GM19193 (cell line): ENCODE results near the gene MALT1.

Source experiments
- POLR2A ChIP-seq: IDR thresholded peaks from 4 replicates; pipeline ENCODE4 v1.6.1; 2011; ENCODE audit not compliant: insufficient read depth, insufficient read length; ENCODE audit errors: extremely low read depth

The MALT1 gene, protein sequence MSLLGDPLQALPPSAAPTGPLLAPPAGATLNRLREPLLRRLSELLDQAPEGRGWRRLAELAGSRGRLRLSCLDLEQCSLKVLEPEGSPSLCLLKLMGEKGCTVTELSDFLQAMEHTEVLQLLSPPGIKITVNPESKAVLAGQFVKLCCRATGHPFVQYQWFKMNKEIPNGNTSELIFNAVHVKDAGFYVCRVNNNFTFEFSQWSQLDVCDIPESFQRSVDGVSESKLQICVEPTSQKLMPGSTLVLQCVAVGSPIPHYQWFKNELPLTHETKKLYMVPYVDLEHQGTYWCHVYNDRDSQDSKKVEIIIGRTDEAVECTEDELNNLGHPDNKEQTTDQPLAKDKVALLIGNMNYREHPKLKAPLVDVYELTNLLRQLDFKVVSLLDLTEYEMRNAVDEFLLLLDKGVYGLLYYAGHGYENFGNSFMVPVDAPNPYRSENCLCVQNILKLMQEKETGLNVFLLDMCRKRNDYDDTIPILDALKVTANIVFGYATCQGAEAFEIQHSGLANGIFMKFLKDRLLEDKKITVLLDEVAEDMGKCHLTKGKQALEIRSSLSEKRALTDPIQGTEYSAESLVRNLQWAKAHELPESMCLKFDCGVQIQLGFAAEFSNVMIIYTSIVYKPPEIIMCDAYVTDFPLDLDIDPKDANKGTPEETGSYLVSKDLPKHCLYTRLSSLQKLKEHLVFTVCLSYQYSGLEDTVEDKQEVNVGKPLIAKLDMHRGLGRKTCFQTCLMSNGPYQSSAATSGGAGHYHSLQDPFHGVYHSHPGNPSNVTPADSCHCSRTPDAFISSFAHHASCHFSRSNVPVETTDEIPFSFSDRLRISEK

DNA sequence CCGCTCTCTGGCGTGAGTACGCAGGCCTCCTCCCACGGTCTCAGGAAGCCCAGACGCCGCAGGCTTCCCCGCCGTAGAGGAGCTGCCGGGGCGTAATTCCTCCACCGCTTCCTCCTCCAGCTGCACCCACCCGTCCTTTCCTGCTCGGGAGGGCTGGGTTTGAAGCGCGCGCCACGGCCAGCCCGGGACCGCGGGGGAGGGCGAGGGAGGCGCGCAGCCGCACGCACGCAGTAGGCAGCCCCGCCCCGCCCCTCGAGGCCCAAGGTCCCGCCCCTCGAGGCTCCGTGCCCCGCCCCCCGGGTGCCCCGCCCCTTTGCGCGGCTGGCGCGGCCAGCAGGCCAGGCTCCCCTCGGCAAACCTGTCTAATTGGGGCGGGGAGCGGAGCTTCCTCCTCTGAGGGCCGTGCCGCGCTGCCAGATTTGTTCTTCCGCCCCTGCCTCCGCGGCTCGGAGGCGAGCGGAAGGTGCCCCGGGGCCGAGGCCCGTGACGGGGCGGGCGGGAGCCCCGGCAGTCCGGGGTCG lies at the start of gene MALT1:
Gene MALT1, plus strand, starts transcription at position 355 of the 521 bp plus-strand sequence. CDS start 179 bp downstream, outside the sequence.
- TF ChIP-seq POLR2A = peak; percentile 92

DNA sequence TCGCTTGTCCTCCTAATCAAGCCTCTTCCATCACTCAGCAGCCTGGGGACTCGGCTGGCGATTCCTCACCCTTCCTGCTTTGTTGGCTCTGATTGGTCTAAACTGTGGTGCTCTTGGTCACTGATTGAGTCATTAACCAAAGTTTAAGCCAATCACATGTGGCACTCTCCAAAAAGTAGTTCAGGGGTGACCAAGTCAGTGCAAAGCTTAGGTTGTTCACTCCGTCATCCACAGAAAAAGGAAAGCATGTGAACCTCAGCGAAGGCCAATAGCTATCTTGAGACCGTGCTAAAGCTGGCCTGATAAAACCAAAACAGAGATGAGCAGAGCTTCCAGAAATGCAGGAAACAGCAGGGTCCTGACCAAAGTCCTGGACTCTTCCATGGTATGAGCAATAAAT lies 47.3 kb upstream of the MALT1 start:
- no peak for TF ChIP-seq POLR2A

DNA sequence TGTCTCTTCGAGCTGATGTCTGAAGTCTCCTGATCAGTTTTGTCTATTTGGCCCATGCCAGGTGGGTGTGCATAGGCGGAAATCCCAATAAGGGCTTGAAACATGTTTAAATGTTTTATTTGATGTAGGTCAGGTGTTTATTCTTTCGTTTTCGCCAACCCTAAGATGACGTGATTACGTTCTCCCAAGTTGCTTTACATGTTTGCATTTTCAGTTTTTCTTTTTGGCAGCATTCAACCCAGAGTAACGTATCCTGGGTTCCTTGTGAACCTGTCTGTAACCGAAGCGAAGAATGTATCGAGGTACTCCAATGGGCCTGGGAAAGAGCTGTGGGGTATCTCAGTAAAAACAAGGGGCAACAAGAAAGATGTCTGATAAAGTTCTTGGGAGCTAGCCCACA lies 45.4 kb upstream of the MALT1 start:
- no peak for TF ChIP-seq POLR2A

DNA sequence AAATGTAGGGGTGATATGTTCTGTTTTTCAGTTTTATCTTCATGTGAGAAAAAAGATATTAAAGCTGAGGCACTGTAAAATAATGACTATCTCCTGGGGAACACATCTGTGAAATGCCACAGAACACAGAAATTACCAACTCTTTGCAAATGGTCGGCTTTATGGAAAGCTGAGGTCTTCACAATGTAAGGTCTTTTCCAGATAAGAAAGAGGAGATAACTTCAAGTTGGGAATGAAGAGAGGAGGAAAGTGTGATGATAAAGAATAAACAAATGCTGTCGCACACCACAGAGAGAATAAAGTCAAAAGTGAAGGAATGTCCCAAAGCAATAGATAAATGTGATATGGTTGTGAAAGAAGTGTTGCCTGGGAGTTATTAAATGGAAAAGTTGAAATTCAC lies 41.2 kb upstream of the MALT1 start:
- no peak for TF ChIP-seq POLR2A

DNA sequence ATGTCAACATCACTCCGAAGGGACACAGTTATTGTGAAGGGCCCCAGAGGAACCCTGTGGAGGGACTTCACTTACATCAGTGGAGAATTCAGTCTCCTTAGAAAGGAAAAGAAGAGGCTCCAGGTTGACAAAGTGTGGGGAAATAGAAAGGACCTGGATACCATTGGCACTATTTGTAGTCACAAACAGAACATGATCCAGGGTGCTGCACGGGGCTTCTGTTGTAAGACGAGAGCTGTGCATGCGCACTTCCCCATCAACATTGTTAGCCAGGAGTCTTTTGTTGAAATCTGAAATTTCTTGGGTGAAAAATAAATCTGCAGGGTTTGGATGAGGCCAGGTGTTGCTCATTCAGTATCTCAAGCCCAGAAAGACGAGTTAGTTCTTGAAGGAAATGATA lies 40.0 kb upstream of the MALT1 start:
- no peak for TF ChIP-seq POLR2A

DNA sequence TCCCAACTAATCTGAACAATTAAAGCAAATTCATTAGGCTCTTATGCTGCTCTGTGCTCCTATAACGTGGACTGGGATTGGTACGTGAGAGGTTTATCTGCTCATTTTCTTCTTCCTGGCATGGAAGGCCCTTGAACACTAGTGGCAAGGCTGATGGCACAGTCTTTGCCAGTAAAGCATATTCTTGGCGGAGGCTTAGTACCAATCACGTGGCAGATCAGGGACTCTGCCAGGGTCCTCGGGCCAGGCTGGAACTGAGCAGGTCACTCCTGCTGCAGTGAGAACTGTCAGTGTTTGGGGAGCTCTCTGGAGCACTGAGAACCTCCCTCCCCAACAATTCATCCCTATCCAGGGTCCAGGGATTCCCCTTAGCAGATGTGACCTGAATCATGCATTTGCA lies 38.7 kb upstream of the MALT1 start:
- TF ChIP-seq POLR2A = no peak

DNA sequence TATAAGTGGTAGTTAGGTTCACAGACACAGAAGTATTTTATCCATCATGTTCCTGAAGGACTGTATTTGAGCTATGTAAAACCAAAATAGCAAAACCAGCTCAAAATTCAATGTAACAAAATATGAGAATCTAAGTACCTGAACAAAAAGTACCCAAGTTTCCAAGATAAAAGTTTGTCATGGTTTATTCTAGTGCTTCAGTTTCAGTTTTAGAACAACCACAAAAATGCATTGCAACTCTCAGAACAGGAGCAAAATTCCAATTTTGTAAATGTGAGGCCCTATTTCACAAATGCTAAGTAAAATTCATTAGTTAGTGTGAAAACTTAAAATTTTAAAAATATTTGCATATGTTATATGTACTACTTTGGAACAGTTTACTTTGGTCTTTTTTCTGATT lies 37.4 kb upstream of the MALT1 start:
- no peak for TF ChIP-seq POLR2A

DNA sequence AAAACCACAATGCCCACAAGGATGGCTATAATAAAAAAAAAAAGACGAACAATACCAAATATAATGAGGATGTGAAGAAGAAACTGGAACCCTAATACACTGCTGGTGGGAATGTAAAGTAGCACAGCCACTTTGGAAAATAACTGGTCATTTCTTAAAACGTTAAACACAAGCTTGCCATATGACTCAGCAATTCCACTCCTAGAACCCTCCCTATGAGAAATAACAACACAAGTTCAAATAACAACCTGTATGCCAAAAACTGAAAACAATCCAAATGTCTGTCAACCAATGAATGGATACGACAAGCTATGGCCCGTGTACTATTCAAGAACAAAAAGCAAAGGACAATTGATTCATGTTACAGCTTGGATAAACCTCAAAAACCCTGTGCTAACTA lies 35.4 kb upstream of the MALT1 start:
- TF ChIP-seq POLR2A = no peak

DNA sequence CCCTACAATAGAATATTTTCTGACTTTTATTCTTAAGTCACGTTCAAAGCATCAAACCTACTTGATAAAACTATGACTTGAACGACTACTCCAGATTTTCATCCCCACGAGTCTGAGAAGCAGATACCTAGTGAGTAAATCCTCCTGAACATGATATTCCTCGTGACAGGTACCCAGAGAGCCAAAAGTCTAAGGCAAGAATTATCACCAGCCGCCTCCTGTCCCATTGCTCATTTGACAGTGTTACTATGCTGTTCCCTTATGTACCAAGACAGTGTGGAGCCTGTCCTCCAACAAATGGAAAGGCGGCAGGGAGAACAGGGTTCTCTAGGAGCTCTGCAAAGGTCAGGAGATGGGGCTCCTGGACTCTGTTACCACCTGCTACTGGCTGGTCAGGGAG lies 34.1 kb upstream of the MALT1 start:
- no peak for TF ChIP-seq POLR2A

DNA sequence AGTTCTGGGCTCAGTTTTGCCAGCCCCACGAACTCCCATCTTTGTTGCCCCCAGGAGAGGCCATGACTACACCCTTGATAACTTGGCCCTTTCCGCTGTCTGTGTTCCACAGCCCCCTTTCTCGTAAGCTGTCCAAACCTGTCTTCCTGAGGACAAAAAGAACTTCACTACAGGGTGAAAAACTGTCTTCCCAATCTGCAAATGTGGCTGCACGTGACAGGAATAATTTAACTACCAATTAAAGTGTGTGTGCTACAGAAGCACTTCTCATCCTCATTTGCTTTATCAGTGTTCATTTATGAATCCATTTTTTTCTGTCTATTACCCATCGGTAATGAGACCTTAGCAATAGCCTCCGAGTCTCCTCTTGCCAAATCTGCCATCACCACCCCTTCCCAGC lies 33.3 kb upstream of the MALT1 start:
- no peak for TF ChIP-seq POLR2A

DNA sequence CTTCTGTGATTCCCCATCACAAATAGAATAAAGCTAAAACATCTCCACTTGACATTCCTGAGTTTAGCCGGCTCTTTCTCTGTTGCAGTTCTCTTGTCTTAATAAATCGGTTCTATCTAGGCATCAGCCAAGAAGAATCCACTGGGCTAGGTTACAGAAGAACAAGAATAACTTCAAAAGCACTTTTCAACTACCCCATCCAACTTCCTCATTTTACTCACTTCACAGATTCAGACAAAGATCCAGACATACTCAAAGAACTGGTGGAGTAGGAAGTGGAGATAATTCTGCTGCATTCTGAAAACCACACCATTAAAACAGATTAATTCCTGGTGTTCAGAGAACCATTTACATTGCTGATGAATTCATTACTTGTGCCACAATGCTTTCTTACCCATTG lies 32.8 kb upstream of the MALT1 start:
- no peak for TF ChIP-seq POLR2A

DNA sequence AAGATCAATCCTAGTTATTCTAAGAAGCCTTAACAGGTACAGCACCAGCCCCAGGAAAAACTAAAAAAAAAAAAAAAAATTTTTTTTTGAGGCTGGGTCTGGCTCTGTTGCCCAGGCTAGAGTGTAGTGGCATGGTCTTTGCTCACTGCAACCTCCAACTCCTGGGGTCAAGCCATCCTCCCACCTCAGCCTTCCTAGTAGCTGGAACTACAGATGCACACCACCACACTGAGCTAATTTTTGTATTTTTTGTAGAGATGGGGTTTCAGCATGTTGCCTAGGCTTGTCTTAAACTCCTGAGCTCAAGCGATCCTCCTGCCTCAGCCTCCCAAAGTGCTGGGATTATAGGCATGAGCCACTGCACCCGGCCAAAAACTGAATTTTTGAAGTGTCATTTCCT lies 32.0 kb upstream of the MALT1 start:
- no peak for TF ChIP-seq POLR2A

DNA sequence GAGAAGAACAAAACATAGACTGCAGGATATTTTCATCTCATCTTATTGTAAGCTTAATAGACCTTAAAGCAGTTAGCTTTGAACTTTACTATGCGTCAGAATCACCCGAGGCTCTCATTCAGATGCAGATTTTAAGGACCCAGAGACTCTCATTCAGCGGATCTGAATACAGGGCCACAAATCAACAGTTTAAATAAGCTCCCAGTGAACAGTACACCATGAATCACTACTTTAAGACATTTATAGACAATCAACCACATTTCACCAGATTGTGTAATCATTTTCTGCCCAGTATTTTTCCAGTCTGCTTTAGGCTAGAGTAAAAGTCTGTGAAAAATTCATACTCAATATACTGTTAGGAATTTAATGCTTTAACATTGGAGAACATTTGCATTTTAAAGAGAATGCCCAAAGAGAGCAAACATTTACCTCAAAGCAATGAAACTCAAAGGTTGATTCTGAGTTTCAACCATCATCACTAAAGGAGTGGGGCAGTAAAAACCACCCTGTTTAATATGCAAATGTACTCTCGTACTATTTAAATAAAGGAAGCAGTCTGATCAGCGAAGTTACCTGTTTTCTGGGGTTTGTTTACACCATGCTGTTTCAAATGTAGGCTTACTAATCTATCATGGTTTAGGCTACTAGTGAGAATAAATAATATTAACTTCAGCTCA lies 31.4 kb upstream of the MALT1 start:
- TF ChIP-seq POLR2A = no peak

DNA sequence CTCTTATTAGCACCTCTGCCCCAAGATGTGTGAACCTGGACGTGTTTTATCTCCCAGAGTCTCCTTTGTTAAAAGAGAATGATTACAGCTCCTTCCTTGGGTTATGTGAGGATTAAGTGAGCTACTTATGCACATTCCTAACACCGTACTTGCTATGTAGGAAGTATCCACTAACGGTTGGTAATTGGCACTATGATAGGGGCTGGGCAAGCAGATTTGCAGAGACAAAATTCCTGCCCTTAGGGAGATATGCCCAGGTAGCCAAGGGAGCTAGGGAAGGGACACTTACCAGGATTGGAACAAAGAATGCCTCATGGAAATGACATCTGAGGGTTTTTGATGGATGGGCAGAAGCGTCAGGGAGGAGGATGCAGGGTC lies 30.8 kb upstream of the MALT1 start:
- TF ChIP-seq POLR2A = no peak
